Activated CD8-positive, alpha-beta T cell treated with anti-CD3 and anti-CD28 coated beads for 36 hours (primary cell): ENCODE data around the gene BDH2. TPM values are rescaled to one million over a fixed set of nuclear protein-coding genes. Genes with fewer than 3 reads are reported as not detected.

ENCODE experiments used
- ATAC-seq: fragments of 200-7000 bp; cut with Tn5 transposase; one replicate; pipeline ENCODE4 v1.10.0; 2021; ENCODE audit warnings: mild to moderate bottlenecking, moderate library complexity
- CTCF ChIA-PET: fragments of 350-600 bp; sonication (Branson Sonifier 250); formaldehyde crosslinking; loops from one replicate; lab custom pipeline; 2021; ENCODE audit warnings: antibody characterized with exemption; lab: Charles Lee
- POLR2A ChIA-PET: fragments of 350-600 bp; sonication (Branson Sonifier 250); formaldehyde crosslinking; loops from one replicate; lab custom pipeline; 2021; ENCODE audit warnings: antibody characterized with exemption; lab: Charles Lee
- DNase-seq: peaks from one replicate; pipeline ENCODE4 v3.0.0-alpha.2; 2020
- H3K27ac Mint-ChIP-seq: one replicate; pipeline ENCODE4 v1.8.0; 2021; ENCODE audit warnings: mild to moderate bottlenecking, mixed read lengths
- H3K27me3 Mint-ChIP-seq: one replicate; pipeline ENCODE4 v1.8.0; 2021; ENCODE audit warnings: mixed read lengths
- H3K36me3 Mint-ChIP-seq: one replicate; pipeline ENCODE4 v1.8.0; 2021; ENCODE audit warnings: low read depth, mixed read lengths
- H3K4me1 Mint-ChIP-seq: one replicate; pipeline ENCODE4 v1.8.0; 2021; ENCODE audit warnings: low read depth, mixed read lengths
- H3K4me3 Mint-ChIP-seq: one replicate; pipeline ENCODE4 v1.8.0; 2021; ENCODE audit warnings: mild to moderate bottlenecking, moderate library complexity, mixed read lengths
- H3K9me3 Mint-ChIP-seq: one replicate; pipeline ENCODE4 v1.8.0; 2021; ENCODE audit warnings: mixed read lengths
- CTCF ChIP-seq: fragments of 200-600 bp; IDR thresholded peaks from one replicate; pipeline ENCODE4 v1.8.0; 2022; ENCODE audit warnings: antibody characterized with exemption, mild to moderate bottlenecking
- intact Hi-C: fragments of 100-400 bp; cut with micrococcal nuclease; formaldehyde crosslinking; loops from one replicate; pipeline ENCODE4 v1.10.0; 2022
- total RNA-seq, 2 experiments: library from RNA; stranded (reverse); gene quantifications; one replicate each; pipeline ENCODE4 v1.2.3, GENCODE V29; 2021

Gene BDH2
- total RNA-seq, 2 experiments from 2014 or later, result 17.0 to 19.4 TPM

- POLR2A ChIA-PET, result no interaction called here
- intact Hi-C loops, result no loop called here
- Mint-ChIP-seq H3K27ac (no peak overlapping the region), H3K4me1 (no peaks in the 10 kb centered on the region), H3K27me3 (no peaks in the 10 kb centered on the region), H3K9me3 (peaks cover 16% of the 10 kb centered on the region), H3K4me3 (no peak overlapping the region), H3K36me3 (peaks cover 34% of the 10 kb centered on the region)
- CTCF ChIA-PET, result no interaction called here
- DNase-seq, result no peak
- ATAC-seq, result no peak
- no peak for TF ChIP-seq CTCF
These were observed 29.5 kb upstream of the BDH2 start for GRCh38 chr4:103129174-103129573.

GRCh38 chr4:103126126-103126525 lies 26.5 kb upstream of the BDH2 start:
- Mint-ChIP-seq H3K4me3 (no peak overlapping the region), H3K9me3 (peaks cover 16% of the 10 kb centered on the region), H3K27me3 (no peaks in the 10 kb centered on the region), H3K4me1 (no peaks in the 10 kb centered on the region), H3K27ac (no peak overlapping the region), H3K36me3 (peaks cover 38% of the 10 kb centered on the region)
- ChIA-PET POLR2A (no interaction called here), CTCF (no interaction called here)
- no peak for TF ChIP-seq CTCF
- ATAC-seq (no peak), DNase-seq (no peak)
- intact Hi-C loops, result no loop called here

GRCh38 chr4:103123114-103123513 lies 23.5 kb upstream of the BDH2 start:
- no peak for TF ChIP-seq CTCF
- CTCF ChIA-PET, result interaction anchor here (1.2 kb wide), 1 partner anchor 22 kb away, joined by 4 read pairs; no protein-coding TSS in a partner anchor
- Mint-ChIP-seq H3K36me3 (peaks cover 21% of the 10 kb centered on the region), H3K4me3 (no peak overlapping the region), H3K27me3 (no peaks in the 10 kb centered on the region), H3K27ac (no peak overlapping the region), H3K4me1 (no peaks in the 10 kb centered on the region), H3K9me3 (peaks cover 9% of the 10 kb centered on the region)
- POLR2A ChIA-PET, result no interaction called here
- no peak for DNase-seq
- intact Hi-C loops, result no loop called here
- ATAC-seq, result no peak

- no peak for ATAC-seq
These were observed 18.5 kb upstream of the BDH2 start for GRCh38 chr4:103118166-103118565.

GRCh38 chr4:103111598-103111997 lies 12.0 kb upstream of the BDH2 start:
- TF ChIP-seq CTCF, result no peak
- no peak for DNase-seq
- Mint-ChIP-seq H3K27me3 (no peaks in the 10 kb centered on the region), H3K9me3 (no peaks in the 10 kb centered on the region), H3K4me3 (no peak overlapping the region), H3K36me3 (peaks cover 11% of the 10 kb centered on the region), H3K27ac (no peak overlapping the region), H3K4me1 (no peaks in the 10 kb centered on the region)
- ATAC-seq, result no peak
- intact Hi-C loops, result no loop called here
- ChIA-PET POLR2A (no interaction called here), CTCF (interaction anchor here (1.4 kb wide), 1 partner anchor 12 kb away, joined by 7 read pairs; the partner anchor contains the start of gene BDH2)

More at GRCh38 chr4:103118166-103118565, 18.5 kb upstream of the BDH2 start:
- Mint-ChIP-seq H3K4me1 (no peaks in the 10 kb centered on the region), H3K27ac (no peak overlapping the region), H3K27me3 (no peaks in the 10 kb centered on the region), H3K36me3 (peaks cover 7% of the 10 kb centered on the region), H3K4me3 (no peak overlapping the region), H3K9me3 (no peaks in the 10 kb centered on the region)
- intact Hi-C loops, result no loop called here
- ChIA-PET POLR2A (no interaction called here), CTCF (interaction anchor here (1.5 kb wide), 1 partner anchor 18 kb away, joined by 5 read pairs; no protein-coding TSS in a partner anchor)
- DNase-seq, result no peak
- TF ChIP-seq CTCF, result no peak
